Transverse colon (tissue), 4 donors: Measurements from ENCODE around the gene TULP4.

Experiments
- POLR2A ChIP-seq: fragments of 450-650 bp; IDR thresholded peaks from one replicate; pipeline ENCODE4 v1.6.1; 2016; ENCODE audit warnings: antibody characterized with exemption, mild to moderate bottlenecking, moderate library complexity
- POLR2AphosphoS5 ChIP-seq, 3 donors: sonication (generic); formaldehyde crosslinking; IDR thresholded peaks; one replicate each; pipeline ENCODE4 v1.6.1; 2016; ENCODE audit warnings: antibody characterized with exemption in 3 of 3
- TF ChIP-seq, protein P1 (sequence below), 5 experiments: fragments of 200-600 bp in 3 of 5; fragments of 450-650 bp in 2 of 5; sonication (generic) in 3 of 5; IDR thresholded peaks; 1 replicate in 2 of 5; 2 replicates in 3 of 5; pipeline ENCODE4 v1.5.1; 2016 to 2017; ENCODE audit warnings: antibody characterized with exemption in 5 of 5, inconsistent platforms in 3 of 5, mild to moderate bottlenecking in 2 of 5, moderate library complexity in 1 of 5

DNA sequence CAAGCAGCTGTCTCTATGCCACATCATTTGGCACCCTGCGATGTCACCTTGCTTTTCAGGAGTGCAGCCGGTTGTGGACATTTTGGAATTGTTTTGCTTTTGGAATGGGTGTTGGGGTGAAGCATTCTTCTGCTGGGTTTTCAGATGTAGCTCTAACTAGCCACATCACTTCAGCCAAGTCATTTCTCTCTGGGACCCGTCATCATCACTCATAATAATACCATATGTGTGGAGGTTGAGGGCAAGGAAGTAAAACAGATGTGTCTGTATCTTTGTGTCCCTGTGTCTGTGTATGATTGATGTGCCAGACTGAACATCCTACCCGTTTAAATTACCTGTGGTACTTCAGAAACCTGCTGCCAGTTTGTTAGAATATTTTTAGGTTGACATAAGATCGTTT, 49.5 kb upstream of the TULP4 start:
- TF ChIP-seq POLR2A (no peak), POLR2AphosphoS5 (IDR thresholded peaks at IDR 0.05) (no peak)
- TF ChIP-seq, protein P1, sequence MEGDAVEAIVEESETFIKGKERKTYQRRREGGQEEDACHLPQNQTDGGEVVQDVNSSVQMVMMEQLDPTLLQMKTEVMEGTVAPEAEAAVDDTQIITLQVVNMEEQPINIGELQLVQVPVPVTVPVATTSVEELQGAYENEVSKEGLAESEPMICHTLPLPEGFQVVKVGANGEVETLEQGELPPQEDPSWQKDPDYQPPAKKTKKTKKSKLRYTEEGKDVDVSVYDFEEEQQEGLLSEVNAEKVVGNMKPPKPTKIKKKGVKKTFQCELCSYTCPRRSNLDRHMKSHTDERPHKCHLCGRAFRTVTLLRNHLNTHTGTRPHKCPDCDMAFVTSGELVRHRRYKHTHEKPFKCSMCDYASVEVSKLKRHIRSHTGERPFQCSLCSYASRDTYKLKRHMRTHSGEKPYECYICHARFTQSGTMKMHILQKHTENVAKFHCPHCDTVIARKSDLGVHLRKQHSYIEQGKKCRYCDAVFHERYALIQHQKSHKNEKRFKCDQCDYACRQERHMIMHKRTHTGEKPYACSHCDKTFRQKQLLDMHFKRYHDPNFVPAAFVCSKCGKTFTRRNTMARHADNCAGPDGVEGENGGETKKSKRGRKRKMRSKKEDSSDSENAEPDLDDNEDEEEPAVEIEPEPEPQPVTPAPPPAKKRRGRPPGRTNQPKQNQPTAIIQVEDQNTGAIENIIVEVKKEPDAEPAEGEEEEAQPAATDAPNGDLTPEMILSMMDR (IDR thresholded peaks at IDR 0.05) = no peak
